HEK293 (cell line): ENCODE results near the gene PRMT5.

ENCODE experiments used
- CTCF ChIA-PET: fragments of 350-600 bp; formaldehyde crosslinking; extraction: SDS; loops from one replicate; lab custom pipeline; 2021; ENCODE audit warnings: antibody characterized with exemption; lab: Yijun Ruan, JAX
- POLR2A ChIA-PET: fragments of 300-600 bp; formaldehyde crosslinking; extraction: SDS; loops from one replicate; lab custom pipeline; 2020; ENCODE audit warnings: antibody characterized with exemption, inconsistent platforms; lab: Yijun Ruan, JAX
- H3K27ac ChIP-seq: fragments of 200-500 bp; sonication (Bioruptor generic); 2 replicates; pipeline ENCODE4 v1.5.1; 2014; ENCODE audit warnings: low read depth, low read length, control low read depth, inconsistent platforms; ENCODE audit errors: extremely low read depth
- H3K36me3 ChIP-seq, 2 experiments: fragments of 200-500 bp in 1 of 2; sonication (Bioruptor generic) in 1 of 2; 1 replicate in 1 of 2; 2 replicates in 1 of 2; pipeline ENCODE4 v1.5.1; 2014 to 2017; ENCODE audit warnings: inconsistent platforms in 2 of 2, low read length in 2 of 2; ENCODE audit not compliant: control insufficient read depth in 2 of 2, insufficient read depth in 1 of 2
- H3K4me1 ChIP-seq: fragments of 200-500 bp; sonication (Bioruptor generic); 2 replicates; pipeline ENCODE4 v1.5.1; 2014; ENCODE audit warnings: mild to moderate bottlenecking, low read length, inconsistent platforms; ENCODE audit not compliant: control insufficient read depth, insufficient read depth
- H3K4me3 ChIP-seq: 2 replicates; pipeline ENCODE4 v1.5.1; 2011; ENCODE audit warnings: low read depth, mild to moderate bottlenecking, control low read depth, low read length, moderate library complexity
- H3K9me3 ChIP-seq: fragments of 200-500 bp; sonication (Bioruptor generic); 2 replicates; pipeline ENCODE4 v1.5.1; 2014; ENCODE audit warnings: low read depth, low read length, inconsistent platforms; ENCODE audit not compliant: control insufficient read depth, insufficient read depth
- HIC1 ChIP-seq: fragments of 450-650 bp; formaldehyde crosslinking; IDR thresholded peaks from 2 replicates; pipeline ENCODE4 v1.5.1; 2016; ENCODE audit warnings: missing biosample characterization, missing genetic modification characterization
- HOXC10 ChIP-seq: sonication (generic); formaldehyde crosslinking; IDR thresholded peaks from 2 replicates; pipeline ENCODE4 v1.8.1; 2023; ENCODE audit warnings: mild to moderate bottlenecking, missing genetic modification reagents
- PBX3 ChIP-seq: sonication (generic); formaldehyde crosslinking; IDR thresholded peaks from 2 replicates; pipeline ENCODE4 v1.8.1; 2022; ENCODE audit warnings: mild to moderate bottlenecking, moderate library complexity, missing genetic modification reagents
- PRDM4 ChIP-seq: fragments of 450-650 bp; formaldehyde crosslinking; IDR thresholded peaks from 2 replicates; pipeline ENCODE4 v1.5.1; 2017; ENCODE audit warnings: missing biosample characterization, missing genetic modification characterization
- ZBTB11 ChIP-seq: fragments of 450-650 bp; formaldehyde crosslinking; conservative IDR thresholded peaks from 2 replicates; pipeline ENCODE4 v1.5.1; 2016; ENCODE audit warnings: low read depth, missing biosample characterization, missing genetic modification characterization
- ZNF211 ChIP-seq: fragments of 450-650 bp; formaldehyde crosslinking; IDR thresholded peaks from 2 replicates; pipeline ENCODE4 v1.5.1; 2016; ENCODE audit warnings: low read depth, missing biosample characterization, missing genetic modification characterization
- ZNF302 ChIP-seq: fragments of 450-650 bp; formaldehyde crosslinking; IDR thresholded peaks from 2 replicates; pipeline ENCODE4 v1.5.1; 2016; ENCODE audit warnings: missing biosample characterization, missing genetic modification characterization, low read depth
- ZNF37A ChIP-seq: fragments of 450-650 bp; IDR thresholded peaks from 2 replicates; pipeline ENCODE4 v1.5.1; 2018; ENCODE audit warnings: missing biosample characterization, missing genetic modification characterization
- ZNF426 ChIP-seq: fragments of 450-650 bp; formaldehyde crosslinking; IDR thresholded peaks from 2 replicates; pipeline ENCODE4 v1.5.1; 2017; ENCODE audit warnings: missing biosample characterization, missing genetic modification characterization, mild to moderate bottlenecking, inconsistent platforms, moderate library complexity
- ZNF449 ChIP-seq: fragments of 450-650 bp; formaldehyde crosslinking; IDR thresholded peaks from 2 replicates; pipeline ENCODE4 v1.5.1; 2017; ENCODE audit warnings: missing biosample characterization, mild to moderate bottlenecking, missing genetic modification characterization, moderate library complexity
- ZNF473 ChIP-seq: fragments of 450-650 bp; formaldehyde crosslinking; IDR thresholded peaks from 2 replicates; pipeline ENCODE4 v1.5.1; 2017; ENCODE audit warnings: missing biosample characterization, missing genetic modification characterization
- ZNF585B ChIP-seq: fragments of 450-650 bp; formaldehyde crosslinking; IDR thresholded peaks from 2 replicates; pipeline ENCODE4 v1.5.1; 2016; ENCODE audit warnings: missing biosample characterization, missing genetic modification characterization
- ZNF664 ChIP-seq: fragments of 450-650 bp; formaldehyde crosslinking; IDR thresholded peaks from 2 replicates; pipeline ENCODE4 v1.5.1; 2016; ENCODE audit warnings: missing biosample characterization, missing genetic modification characterization
- ZNF670 ChIP-seq: fragments of 450-650 bp; formaldehyde crosslinking; IDR thresholded peaks from 2 replicates; pipeline ENCODE4 v1.5.1; 2016; ENCODE audit warnings: missing biosample characterization, missing genetic modification characterization, low read depth
- ZSCAN16 ChIP-seq: fragments of 450-650 bp; formaldehyde crosslinking; IDR thresholded peaks from 2 replicates; pipeline ENCODE4 v1.5.1; 2016; ENCODE audit warnings: missing biosample characterization, missing genetic modification characterization
- ZSCAN18 ChIP-seq: fragments of 450-650 bp; formaldehyde crosslinking; IDR thresholded peaks from 2 replicates; pipeline ENCODE4 v1.5.1; 2016; ENCODE audit warnings: missing biosample characterization, missing genetic modification characterization

The PRMT5 gene

GRCh38 chr14:22935156-22935555, 6.0 kb upstream of the PRMT5 start (continued):
- TF ChIP-seq ZSCAN16 (tag by site-specific recombination), result no peak

GRCh38 chr14:22932146-22932545, 3.0 kb upstream of the PRMT5 start:
- peaks cover 3 to 8% of the 10 kb centered on the region in 2 experiments; a peak in 2 of 3 replicates for H3K36me3 ChIP-seq
- H3K4me3 ChIP-seq, result no peak overlapping the region
- ChIA-PET CTCF (interaction anchor here (0.6 to 3.8 kb wide), 3 partner anchors 9 to 49 kb away, joined by 3 to 33 read pairs (median 7); partner anchors contain the start of gene RBM23), POLR2A (no interaction called here)
- no peaks in the 10 kb centered on the region for H3K9me3 ChIP-seq
- H3K27ac ChIP-seq, result no peak overlapping the region
- H3K4me1 ChIP-seq, result no peaks in the 10 kb centered on the region
- TF ChIP-seq ZNF585B (tag by site-specific recombination) (no peak), ZNF670 (tag by site-specific recombination) (no peak), HOXC10 (CRISPR knock-in tag) (no peak), ZNF664 (no peak), HIC1 (tag by site-specific recombination) (no peak), ZNF211 (tag by site-specific recombination) (no peak), ZNF473 (tag by site-specific recombination) (no peak), ZSCAN18 (tag by site-specific recombination) (no peak), ZNF449 (tag by site-specific recombination) (no peak), PRDM4 (tag by site-specific recombination) (no peak), ZNF426 (tag by site-specific recombination) (no peak), ZNF302 (no peak), ZNF37A (tag by site-specific recombination) (no peak), ZSCAN16 (tag by site-specific recombination) (no peak), ZBTB11 (tag by site-specific recombination) (no peak), PBX3 (CRISPR knock-in tag) (no peak)
